HG02970 (cell line): ENCODE data around the gene BLACAT1.
"Not testable (repeated sequence)": the region's sequence is repeated elsewhere in the genome, so short reads cannot be mapped to it uniquely, and the experiment has no call there.

Source experiments
- ATAC-seq: cut with Tn5 transposase; IDR thresholded peaks from one replicate; pipeline ENCODE4 v1.9.1; 2021; ENCODE audit warnings: mild to moderate bottlenecking, moderate library complexity, moderate number of reproducible peaks; ENCODE audit not compliant: unreplicated experiment, low FRiP score

Gene BLACAT1

DNA sequence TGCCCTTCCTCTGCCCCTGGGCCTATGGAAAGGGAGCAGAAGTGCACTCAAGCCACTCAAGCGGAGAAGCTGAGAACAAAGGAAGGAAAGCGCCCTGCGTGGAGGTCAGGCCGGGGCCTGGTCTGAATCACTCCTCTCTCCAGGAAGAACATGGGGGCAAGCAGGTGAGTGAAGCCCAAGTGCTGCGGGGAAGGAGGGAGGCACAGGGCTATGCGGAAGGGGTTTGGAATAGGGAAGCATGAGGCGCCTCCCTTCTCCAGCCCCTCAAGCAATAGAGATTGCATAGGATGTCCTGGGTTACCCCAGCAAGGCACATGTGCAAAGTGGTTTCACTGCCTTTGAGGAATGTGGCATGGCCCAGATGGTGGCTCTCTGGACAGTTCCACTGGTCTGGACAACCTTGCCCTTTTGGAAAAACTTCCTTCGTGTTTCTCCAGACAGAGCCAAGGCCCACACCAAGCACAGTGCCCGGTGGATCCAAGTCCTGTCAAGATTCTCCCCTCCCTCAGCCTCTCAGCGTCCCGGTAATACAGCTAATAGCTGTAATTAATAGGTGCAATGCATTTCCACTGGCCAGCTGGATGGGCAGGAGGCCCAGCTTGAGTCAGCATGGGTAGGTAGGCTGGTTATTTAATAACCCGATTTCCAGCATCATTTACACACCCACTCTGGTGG lies 13.7 kb downstream of the BLACAT1 start:
- ATAC-seq = no peak

- ATAC-seq = no peak
Measured at GRCh38 chr1:205441716-205442050, 14.2 kb downstream of the BLACAT1 start.

GRCh38 chr1:205441318-205441633 lies 14.6 kb downstream of the BLACAT1 start:
- no peak for ATAC-seq

GRCh38 chr1:205440476-205441317 lies 15.1 kb downstream of the BLACAT1 start:
- ATAC-seq = no peak

- ATAC-seq = no peak
Measured at GRCh38 chr1:205440121-205440475, 15.7 kb downstream of the BLACAT1 start.

DNA sequence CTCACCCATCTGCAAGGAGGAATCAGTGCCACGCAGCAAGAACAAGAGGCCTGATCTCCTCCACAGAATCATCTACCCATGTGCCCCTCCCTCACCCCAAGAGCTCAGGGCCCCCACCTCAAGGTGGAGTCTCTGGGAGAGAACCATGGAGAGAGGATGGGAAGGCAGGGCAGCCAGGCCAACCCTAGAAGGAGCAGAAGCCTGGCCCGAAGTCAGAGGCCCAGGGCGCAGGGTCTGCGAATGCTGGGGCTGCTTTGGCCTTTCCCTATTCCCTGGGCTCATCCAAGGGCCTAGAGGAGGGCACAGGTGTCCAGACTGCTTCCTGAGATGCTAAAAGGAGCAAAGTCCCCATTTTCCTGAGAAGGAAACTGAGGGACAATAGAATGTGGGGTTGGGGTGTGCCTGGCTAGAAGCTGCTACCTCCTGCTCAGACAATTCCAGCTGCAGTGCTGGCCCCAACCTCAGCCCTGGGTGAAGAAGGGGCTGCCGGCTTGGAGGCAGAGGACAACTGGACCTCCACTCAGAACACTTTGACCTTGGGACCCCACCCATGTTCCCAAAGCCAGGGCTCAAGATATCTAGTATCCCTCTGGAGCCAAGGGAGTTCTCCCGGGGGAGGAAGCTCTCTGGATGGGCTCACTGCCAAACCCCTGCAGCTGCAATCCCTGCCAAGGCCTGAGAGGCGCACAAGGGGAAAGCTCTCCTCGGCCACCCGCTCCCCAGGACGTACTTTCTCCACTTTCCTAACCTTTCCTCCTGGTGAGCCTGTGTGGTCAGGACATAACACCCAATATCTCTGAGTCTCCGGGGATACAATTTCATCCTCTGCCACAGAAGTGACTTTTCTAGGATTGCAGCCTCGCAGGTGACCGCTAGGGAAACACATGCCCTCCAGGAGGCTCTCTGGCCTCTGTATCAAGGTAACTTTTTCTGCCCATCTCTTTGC lies 17.4 kb downstream of the BLACAT1 start:
- no peak for ATAC-seq

DNA sequence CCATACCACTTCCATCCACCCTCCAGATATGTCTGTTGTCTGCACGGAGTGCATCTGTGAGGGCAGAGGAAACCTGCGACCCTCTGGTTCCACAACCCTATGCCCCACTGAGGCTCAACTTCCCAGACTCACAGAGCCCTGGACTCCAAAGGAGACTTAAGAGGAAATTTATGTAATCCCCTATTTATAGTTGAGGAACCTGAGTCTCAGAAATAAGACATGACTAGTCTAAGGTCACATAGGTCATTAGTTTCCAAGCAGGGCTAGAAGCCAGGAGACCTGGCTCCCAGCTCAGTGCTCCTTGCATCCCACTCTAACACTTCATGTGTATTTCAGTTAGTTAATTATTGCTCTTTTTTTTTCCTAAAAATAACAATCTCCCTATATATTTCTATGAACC lies 18.3 kb downstream of the BLACAT1 start:
- no peak for ATAC-seq

GRCh38 chr1:205436776-205437410 lies 19.0 kb downstream of the BLACAT1 start:
- no peak for ATAC-seq

DNA sequence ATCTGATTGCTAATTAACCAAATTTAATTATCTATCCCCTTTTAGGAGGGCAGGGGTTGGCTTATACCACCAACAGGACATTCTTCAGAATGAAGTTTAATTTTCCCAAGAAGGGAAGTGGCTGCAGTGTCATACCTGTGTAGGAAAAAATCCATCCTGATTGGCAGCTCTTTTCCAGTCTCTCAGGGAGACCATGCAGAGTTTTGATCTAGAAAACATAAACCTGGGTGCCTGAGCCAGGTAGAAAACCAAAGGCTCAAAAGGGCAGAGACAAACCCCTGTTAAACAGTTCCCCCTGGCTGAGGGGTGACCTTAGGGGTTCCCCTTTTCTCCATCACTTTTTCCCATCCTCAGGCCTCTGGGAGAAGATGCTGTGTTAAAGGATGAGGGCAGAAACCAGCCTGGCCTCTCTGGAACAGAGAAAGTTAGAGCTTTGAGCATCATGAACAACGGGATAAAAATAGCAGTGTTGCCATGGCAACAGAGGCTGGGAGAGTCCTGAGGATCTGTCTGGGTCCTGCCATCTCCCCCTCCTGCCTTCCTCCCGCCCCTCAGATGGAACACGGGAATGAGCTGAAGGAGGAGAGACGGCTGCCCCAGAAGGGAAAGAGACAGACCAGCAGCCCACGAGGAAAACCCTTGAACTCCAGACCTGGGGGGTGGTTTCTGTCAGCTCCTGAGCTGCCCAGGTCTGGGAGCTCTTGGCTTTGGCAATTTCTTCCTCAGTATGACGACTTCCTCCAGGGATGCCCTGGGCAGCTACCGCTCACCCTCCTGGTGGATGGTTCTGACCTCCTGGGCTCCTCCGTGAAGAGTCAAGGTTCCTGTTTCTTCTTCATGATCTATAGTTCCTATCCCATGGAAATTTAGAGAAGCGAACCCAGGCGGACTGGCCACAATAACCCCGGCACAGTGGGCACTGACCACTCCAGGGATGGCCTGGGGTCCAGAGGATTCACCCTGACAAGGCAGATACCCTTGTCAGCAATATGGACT lies 20.0 kb downstream of the BLACAT1 start:
- no peak for ATAC-seq

GRCh38 chr1:205434738-205435137 lies 21.1 kb downstream of the BLACAT1 start:
- ATAC-seq = no peak

DNA sequence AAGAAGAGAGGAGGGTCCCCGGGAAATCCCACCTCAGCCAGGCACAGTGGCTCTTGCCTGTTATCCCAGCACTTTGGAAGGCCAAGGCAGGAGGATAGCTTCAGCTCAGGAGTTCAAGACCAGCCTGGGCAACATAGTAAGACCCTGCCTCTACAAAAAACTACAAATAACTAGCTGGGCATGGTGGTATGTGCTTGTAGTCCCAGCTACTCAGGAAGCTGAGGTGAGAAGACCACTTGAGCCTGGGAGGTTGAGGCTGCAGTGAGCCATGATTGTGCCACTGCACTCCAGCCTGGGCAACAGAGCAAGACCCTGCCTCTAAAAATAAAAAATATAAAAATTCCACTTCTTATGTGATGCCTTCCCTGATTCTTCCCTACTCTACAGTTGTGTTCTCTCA lies 23.2 kb downstream of the BLACAT1 start:
- not testable (repeated sequence) for ATAC-seq

- ATAC-seq = no peak
Measured at GRCh38 chr1:205432116-205432515, 23.7 kb downstream of the BLACAT1 start.

GRCh38 chr1:205430696-205431305 lies 25.0 kb downstream of the BLACAT1 start:
- no peak for ATAC-seq

DNA sequence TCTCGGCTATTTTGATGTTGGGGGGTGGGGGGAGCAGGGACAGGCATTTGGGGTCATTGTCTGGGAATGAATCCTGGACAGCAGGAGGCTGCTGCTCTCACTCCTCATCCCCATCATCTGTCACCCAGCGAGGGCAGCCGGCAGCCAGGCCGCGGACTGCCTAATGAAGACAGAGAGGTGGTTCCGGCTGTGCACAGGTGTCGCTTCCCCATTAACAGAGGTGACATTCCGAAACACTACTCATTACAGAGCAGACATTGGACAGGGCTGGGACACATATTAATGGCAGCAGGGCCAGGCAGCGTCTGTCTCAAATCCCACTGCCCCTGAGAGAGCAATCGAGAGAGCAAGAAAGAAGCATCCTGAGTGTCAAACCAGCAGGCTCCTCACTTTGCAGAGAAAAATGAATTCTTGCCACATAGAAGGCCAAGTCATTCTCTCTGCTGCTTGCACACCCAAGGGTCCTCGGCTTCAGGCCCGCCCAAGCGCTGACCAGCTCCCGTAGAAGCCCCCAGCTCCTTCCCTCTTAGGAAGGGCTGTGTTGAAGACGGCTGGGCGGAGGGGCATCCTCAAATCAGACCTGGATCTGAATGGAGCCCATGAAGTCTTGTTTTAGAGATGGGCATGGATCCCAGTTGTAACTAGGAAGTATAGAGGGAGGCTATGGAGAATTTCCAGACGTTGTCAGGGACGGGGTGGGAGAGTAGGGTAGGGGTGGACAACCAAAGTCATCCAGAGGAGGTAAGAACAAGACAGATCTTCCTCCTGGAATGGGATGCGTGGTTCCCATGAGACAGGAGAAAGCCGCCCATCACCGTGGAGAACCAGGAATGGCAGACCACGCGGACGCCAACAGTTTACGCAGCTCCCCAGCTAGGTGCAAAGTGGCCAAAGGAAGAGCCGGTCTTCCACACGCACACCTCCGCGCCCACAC lies 25.8 kb downstream of the BLACAT1 start:
- ATAC-seq = no peak

- no peak for ATAC-seq
Measured at GRCh38 chr1:205424901-205425600, 30.8 kb downstream of the BLACAT1 start.

- no peak for ATAC-seq
Measured at GRCh38 chr1:205423814-205424399, 31.9 kb downstream of the BLACAT1 start.

DNA sequence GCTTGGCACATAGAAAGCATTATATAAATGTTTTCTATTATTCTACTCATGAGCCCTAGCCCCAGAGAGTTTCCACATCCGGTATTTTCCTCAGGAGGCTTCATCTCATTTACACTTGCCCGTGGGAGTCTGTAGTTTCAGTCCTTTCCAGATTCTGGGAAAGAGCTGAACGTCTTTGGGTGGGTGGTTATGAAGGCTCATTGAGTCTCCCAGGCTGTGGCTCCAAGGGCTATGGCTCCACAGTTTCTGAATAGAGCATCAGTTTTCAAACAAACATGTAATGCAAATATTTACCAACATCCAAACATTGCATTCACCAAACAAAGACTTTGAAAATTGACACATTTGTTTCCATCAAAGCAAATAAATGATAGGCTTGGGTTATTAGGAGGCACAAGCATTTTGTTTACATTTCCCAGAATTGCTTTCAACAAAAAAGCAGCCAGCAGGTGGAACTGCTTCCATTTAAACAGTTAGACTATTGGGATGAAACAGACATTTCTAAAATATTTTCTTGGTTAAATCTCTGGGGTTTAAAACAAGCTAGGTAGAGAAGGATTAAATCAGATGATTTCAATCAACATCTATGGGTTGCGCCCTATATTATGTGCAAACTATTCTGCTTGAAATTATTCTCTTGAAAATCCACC lies 32.7 kb downstream of the BLACAT1 start:
- no peak for ATAC-seq
